KOPT-K1 (cell line): Measurements from ENCODE around the gene RANBP3.
"Not testable (repeated sequence)": the region's sequence is repeated elsewhere in the genome, so short reads cannot be mapped to it uniquely, and the experiment has no call there.

Source experiments
- H3K27ac ChIP-seq: fragments of 200-600 bp; sonication (generic); 2 replicates; pipeline ENCODE4 v1.5.1; 2016; ENCODE audit warnings: antibody characterized with exemption, mild to moderate bottlenecking, low read depth, low read length; ENCODE audit not compliant: poor library complexity, severe bottlenecking
- H3K36me3 ChIP-seq: fragments of 200-600 bp; sonication (generic); 2 replicates; pipeline ENCODE4 v1.5.1; 2017; ENCODE audit warnings: antibody characterized with exemption, mild to moderate bottlenecking, low read length, moderate library complexity; ENCODE audit not compliant: insufficient read depth
- H3K9me3 ChIP-seq: fragments of 200-600 bp; sonication (generic); 2 replicates; pipeline ENCODE4 v1.5.1; 2017; ENCODE audit warnings: antibody characterized with exemption, low read length, mild to moderate bottlenecking; ENCODE audit not compliant: insufficient read depth, poor library complexity, severe bottlenecking

The RANBP3 gene

DNA sequence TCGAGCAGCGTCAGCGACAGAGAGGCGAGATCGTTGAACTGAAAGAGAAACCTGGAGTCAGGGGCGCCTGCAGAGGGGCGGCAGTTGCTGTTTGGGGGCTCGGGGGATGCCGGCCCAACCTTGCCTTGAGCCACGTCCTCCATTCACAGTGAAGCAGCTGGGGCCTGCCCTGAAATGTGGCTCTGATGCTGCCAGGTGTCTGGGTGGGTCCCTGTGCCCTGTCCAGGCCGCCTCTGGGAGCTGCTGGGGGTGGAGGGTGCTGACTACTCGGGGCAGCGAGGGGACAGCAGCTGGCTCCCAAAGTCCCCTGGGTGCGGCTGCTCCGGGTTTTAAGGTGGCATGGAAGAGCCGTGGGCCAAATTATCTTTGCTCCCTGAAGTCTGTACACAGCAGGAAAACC, 17.7 kb upstream of the RANBP3 start:
- Histone ChIP-seq H3K36me3 (no peaks in the 10 kb centered on the region), H3K9me3 (peaks cover 6% of the 10 kb centered on the region), H3K27ac (no peak overlapping the region)

DNA sequence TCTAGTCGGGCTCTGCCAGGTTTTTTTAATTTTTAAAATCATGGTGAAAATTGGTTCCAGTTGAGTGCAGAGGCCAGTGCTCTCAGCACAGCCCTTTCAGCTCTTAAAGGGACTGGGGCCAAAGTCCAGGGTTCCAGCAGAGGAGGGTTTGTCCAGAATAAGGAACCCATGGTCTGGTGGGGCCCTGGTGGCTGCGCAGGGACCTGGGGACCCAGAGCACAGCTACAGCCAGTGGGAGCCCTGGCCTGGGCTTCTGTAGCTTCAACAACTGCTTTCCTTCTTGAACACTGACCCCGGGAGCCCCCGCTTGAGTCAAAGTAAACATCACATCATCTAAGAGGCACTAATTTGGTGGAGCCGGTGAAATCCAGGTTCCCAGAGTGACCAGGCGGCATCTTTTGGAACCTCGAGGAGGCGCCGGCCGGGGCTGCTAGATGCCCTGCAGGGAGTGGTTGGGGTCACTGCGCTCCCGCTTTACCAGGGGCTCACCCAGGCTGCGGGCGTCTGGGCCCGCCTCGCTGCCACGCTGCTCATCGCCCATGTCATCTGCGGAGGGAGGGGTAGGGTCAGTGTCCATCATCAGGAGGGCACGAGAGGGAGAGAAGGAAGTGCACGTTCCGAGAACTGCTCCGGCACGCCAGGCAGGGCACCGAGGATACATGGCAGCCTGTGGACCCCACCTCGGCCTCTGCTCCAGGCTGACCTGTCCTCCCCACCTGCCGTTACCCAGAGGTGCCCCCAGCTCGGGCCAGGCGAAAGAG, 16.6 kb upstream of the RANBP3 start:
- Histone ChIP-seq H3K9me3 (no peaks in the 10 kb centered on the region), H3K36me3 (no peaks in the 10 kb centered on the region), H3K27ac (no peak overlapping the region)

- no peaks in the 10 kb centered on the region for H3K36me3 ChIP-seq
- no peaks in the 10 kb centered on the region for H3K9me3 ChIP-seq
- no peak overlapping the region for H3K27ac ChIP-seq
These were observed 15.9 kb upstream of the RANBP3 start for GRCh38 chr19:5993648-5994358.

GRCh38 chr19:5993201-5993600, 15.3 kb upstream of the RANBP3 start:
- Histone ChIP-seq H3K36me3 (no peaks in the 10 kb centered on the region), H3K27ac (no peak overlapping the region), H3K9me3 (no peaks in the 10 kb centered on the region)

GRCh38 chr19:5992756-5993155, 14.8 kb upstream of the RANBP3 start:
- no peaks in the 10 kb centered on the region for H3K9me3 ChIP-seq
- no peaks in the 10 kb centered on the region for H3K36me3 ChIP-seq
- no peak overlapping the region for H3K27ac ChIP-seq

DNA sequence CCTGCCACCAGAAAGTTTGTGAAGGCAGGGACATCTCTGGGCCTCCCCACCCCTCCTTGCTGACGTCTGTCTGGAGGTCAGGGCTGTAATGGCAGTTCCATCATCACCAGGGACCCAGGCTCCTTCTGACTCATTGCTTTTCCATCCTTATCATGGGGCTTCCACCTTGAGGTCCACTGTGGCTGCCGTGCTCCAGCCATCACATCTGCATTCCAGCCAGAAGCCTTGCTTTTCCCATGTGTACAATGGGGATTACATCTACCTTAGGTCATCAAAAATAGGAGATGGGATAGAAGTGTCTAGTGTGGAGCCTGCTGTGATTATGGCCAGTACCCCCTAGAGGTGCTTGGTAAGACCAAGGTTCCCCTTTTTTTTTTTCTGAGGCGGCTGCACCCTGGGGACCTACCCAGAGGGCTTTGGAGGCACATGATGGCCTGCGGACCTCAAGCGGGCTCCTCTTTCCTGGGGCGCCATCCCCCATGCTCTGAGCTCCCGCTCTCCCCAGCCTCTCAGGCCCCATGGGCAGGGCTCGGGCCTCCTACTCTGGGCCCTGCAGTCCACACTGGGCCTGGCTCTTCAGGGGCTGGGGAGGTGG, 13.4 kb upstream of the RANBP3 start:
- no peaks in the 10 kb centered on the region for H3K9me3 ChIP-seq
- H3K27ac ChIP-seq = no peak overlapping the region
- H3K36me3 ChIP-seq = no peaks in the 10 kb centered on the region

- Histone ChIP-seq H3K9me3 (no peaks in the 10 kb centered on the region), H3K36me3 (no peaks in the 10 kb centered on the region), H3K27ac (no peak overlapping the region)
These were observed 12.4 kb upstream of the RANBP3 start for GRCh38 chr19:5990289-5990797.

GRCh38 chr19:5989388-5990074, 11.6 kb upstream of the RANBP3 start:
- Histone ChIP-seq H3K9me3 (no peaks in the 10 kb centered on the region), H3K27ac (no peak overlapping the region), H3K36me3 (no peaks in the 10 kb centered on the region)

GRCh38 chr19:5988517-5989387, 10.8 kb upstream of the RANBP3 start:
- Histone ChIP-seq H3K9me3 (no peaks in the 10 kb centered on the region), H3K27ac (no peak overlapping the region)

DNA sequence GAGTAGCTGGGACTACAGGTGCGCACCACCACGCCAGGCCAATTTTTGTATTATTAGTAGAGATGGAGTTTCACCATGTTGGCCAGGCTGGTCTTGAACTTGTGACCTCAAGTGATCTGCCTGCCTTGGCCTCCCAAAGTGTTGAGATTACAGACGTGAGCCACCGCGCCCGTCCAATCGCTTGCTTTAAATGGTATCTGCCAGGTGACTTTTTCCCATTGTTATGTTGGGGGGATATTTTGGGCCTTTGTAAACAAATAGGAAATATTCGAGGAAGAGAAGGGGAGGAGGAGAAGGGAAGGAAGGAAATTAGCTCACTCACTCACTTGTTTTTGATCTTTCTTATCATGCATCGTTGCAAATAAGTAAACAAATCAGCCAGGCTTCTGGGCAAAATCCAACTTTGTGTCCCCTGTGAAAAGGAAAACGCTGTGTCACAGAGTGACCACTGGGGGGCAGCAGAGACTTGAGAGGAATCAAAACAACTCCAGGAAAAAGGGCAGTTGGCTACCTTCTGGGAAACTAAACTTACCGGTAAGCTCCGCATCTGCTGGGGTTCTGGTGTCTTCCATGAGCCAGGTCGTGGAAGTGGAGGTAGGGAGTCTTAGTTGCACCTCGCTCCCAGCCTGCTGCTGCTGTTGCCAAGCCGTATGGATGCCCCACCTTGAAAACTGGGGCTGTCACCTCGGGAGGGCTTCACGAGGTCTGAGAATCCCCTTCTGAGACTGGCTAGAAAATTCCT, 9.3 kb upstream of the RANBP3 start:
- H3K27ac ChIP-seq = peak overlapping the region; percentile 12
- no peaks in the 10 kb centered on the region for H3K9me3 ChIP-seq
- H3K36me3 ChIP-seq = no peaks in the 10 kb centered on the region

More at GRCh38 chr19:5988517-5989387, 10.8 kb upstream of the RANBP3 start:
- no peaks in the 10 kb centered on the region for H3K36me3 ChIP-seq

GRCh38 chr19:5985837-5986236, 7.9 kb upstream of the RANBP3 start:
- H3K27ac ChIP-seq = peak overlapping the region; percentile 90
- H3K9me3 ChIP-seq, H3K36me3 ChIP-seq: not testable (repeated sequence)

GRCh38 chr19:5985098-5985783, 7.3 kb upstream of the RANBP3 start:
- H3K36me3 ChIP-seq = peaks cover 10% of the 10 kb centered on the region
- H3K27ac ChIP-seq = peak overlapping the region; percentile 90
- no peaks in the 10 kb centered on the region for H3K9me3 ChIP-seq

- H3K27ac ChIP-seq = peak overlapping the region; percentile 90
These were observed 6.7 kb upstream of the RANBP3 start for GRCh38 chr19:5984600-5984999.

More at GRCh38 chr19:5984600-5984999, 6.7 kb upstream of the RANBP3 start:
- H3K9me3 ChIP-seq = no peaks in the 10 kb centered on the region
- peaks cover 12% of the 10 kb centered on the region for H3K36me3 ChIP-seq
